Kasumi-1 (cell line): ENCODE measurements around the gene ABI3BP.
A peak's percentile ranks its signal among the peaks of the same experiment; 100 is the strongest.
"Not testable (repeated sequence)": the region's sequence is repeated elsewhere in the genome, so short reads cannot be mapped to it uniquely, and the experiment has no call there.

Experiments
- DNase-seq, 2 experiments: peaks; one replicate each; lab custom pipeline; 2025; lab: John Stamatoyannopoulos, UW

Gene ABI3BP

DNA sequence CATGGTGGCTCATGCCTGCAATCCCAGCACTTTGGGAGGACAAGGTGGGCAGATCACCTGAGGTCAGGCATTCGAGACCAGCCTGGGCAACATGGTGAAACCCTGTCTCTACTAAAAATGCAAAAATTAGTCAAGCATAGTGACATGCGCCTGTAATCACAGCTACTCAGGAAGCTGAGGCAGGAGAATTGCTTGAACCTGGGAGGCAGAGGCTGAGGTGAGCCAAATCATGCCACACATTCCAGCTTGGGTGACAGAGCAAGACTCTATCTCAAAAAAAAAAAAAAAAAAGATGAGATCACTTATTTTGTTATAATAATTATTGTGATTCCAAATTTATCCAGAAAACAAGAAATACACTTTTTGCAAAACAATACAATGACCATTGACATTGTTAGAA, 47.1 kb downstream of the ABI3BP start:
- not testable (repeated sequence) for DNase-seq

GRCh38 chr3:100941451-100941850, 51.8 kb downstream of the ABI3BP start:
- no peak for DNase-seq

DNA sequence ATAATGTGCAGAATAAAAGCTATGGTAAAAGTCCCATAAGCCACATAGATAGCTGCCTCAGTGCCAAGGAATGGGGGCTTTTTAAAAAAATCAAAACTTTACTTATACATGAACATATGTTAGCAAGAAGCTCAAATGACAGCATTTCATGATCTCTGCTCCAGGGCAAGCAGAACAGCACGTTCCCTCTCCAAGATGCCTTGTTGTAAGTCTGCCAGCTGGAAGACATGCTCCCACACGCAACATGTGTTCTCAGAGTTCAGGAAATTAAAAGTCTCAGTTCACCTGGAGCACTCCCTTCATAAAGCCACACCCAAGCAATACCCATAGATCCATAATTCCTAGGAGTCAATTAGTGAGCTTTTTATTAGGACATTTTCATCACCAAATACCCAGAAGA, 52.2 kb downstream of the ABI3BP start:
- no peak for DNase-seq

GRCh38 chr3:100936931-100937330, 56.3 kb downstream of the ABI3BP start:
- DNase-seq, result no peak

- DNase-seq, result no peak
Measured at GRCh38 chr3:100932491-100932890, 60.7 kb downstream of the ABI3BP start.

- no peak for DNase-seq
Measured at GRCh38 chr3:100928638-100929428, 64.4 kb downstream of the ABI3BP start.

GRCh38 chr3:100927775-100928174, 65.4 kb downstream of the ABI3BP start:
- DNase-seq, result no peak

- DNase-seq, result no peak
Measured at GRCh38 chr3:100915706-100916495, 77.3 kb downstream of the ABI3BP start.

GRCh38 chr3:100913870-100914648, 79.2 kb downstream of the ABI3BP start:
- DNase-seq, result no peak

DNA sequence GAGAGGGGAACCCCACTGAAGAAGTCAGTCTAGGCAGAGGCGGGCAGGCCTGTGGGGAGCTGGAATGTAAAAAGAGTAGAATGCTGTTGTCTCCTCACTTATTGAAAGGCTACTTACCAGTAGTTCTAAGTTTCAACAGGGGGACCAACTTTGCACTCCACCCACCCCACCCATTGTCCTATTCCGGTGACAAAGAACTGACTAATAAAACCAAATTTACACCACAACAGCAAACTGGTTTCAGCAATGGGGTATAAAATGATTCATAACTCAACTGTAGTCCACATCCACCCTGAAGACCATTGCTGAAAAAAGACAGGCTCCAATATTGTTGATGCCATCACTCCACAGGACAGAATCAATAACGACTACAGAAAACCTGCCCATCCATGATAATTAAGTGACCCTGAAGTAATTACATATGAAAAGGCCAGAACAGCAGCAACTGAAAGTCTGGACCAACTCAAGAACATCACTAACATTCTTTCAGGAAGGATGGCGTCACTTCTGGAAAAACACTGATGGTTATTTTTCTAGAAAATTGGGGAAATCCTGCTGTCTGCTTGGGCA, 80.2 kb downstream of the ABI3BP start:
- no peak for DNase-seq

- DNase-seq, result no peak
Measured at GRCh38 chr3:100912571-100912970, 80.7 kb downstream of the ABI3BP start.

- no peak for DNase-seq
Measured at GRCh38 chr3:100911956-100912355, 81.3 kb downstream of the ABI3BP start.

DNA sequence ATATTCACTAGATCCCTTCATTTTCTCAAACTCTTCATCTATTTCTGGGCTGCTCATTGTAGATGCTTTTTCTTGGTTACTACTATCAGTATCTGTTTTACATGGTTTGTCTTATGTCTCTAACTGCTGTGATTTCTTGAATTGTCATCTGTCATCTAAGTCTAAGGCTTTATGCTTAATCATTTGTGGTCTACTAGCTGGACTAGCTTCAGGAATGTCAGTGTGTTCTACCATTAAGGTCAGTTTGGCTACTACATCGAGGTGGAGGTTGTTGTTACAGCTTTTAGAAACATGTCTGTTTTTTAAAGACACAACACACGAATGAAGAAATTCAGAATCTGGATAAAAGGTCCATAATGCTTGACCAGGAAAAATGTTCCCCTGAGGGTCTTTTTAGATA, 82.2 kb downstream of the ABI3BP start:
- no peak for DNase-seq

GRCh38 chr3:100902572-100902971, 90.6 kb downstream of the ABI3BP start:
- DNase-seq, result no peak

GRCh38 chr3:100900671-100901335, 92.4 kb downstream of the ABI3BP start:
- no peak for DNase-seq

GRCh38 chr3:100899440-100900091, 93.7 kb downstream of the ABI3BP start:
- DNase-seq, result peak in 1 of 2 experiments; percentile 50

DNA sequence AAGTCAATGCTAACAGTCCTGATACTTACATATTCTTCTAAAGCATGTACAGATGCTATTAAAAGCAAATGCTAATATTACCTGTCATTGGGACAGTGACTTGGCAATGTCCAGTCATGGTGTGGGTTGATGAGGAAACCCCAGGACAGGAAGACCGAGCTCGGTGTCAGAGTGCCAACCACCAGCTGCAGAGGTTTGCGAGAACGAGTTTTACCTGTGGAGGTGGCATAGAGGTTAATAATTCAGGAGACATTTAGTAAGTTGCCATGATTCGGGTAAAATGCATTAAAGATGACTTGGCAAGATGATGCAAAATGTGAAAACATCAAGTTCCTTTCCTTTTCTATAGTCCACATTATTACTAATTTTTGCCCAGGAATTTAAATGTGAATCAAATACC, 94.5 kb downstream of the ABI3BP start:
- DNase-seq, result no peak

GRCh38 chr3:100896994-100897393, 96.2 kb downstream of the ABI3BP start:
- DNase-seq, result no peak

- peak in 1 of 2 experiments; percentile 32 for DNase-seq
Measured at GRCh38 chr3:100893590-100893989, 99.6 kb downstream of the ABI3BP start.

GRCh38 chr3:100893108-100893507, 100.1 kb downstream of the ABI3BP start:
- DNase-seq, result peak; percentile 28 to 32

GRCh38 chr3:100891827-100892226, 101.4 kb downstream of the ABI3BP start:
- DNase-seq, result no peak
